Ishikawa (cell line): ENCODE measurements around the gene GALNT13.

Experiments
- CEBPB ChIP-seq: IDR thresholded peaks from 2 replicates; pipeline ENCODE4 v1.6.1; 2012
- EGR1 ChIP-seq: IDR thresholded peaks from 2 replicates; pipeline ENCODE4 v1.6.1; 2012
- EP300 ChIP-seq: IDR thresholded peaks from 2 replicates; pipeline ENCODE4 v1.6.1; 2012; ENCODE audit warnings: borderline replicate concordance
- NFIC ChIP-seq: IDR thresholded peaks from 2 replicates; pipeline ENCODE4 v1.6.1; 2012
- REST ChIP-seq: IDR thresholded peaks from 2 replicates; pipeline ENCODE4 v1.6.1; 2012; ENCODE audit warnings: low read depth, mild to moderate bottlenecking
- TCF12 ChIP-seq: IDR thresholded peaks from 2 replicates; pipeline ENCODE4 v1.6.1; 2012; ENCODE audit warnings: low read depth
- TEAD4 ChIP-seq: IDR thresholded peaks from 2 replicates; pipeline ENCODE4 v1.6.1; 2012
- YY1 ChIP-seq: IDR thresholded peaks from 2 replicates; pipeline ENCODE4 v1.6.1; 2012; ENCODE audit warnings: low read depth

- TF ChIP-seq EP300 = no peak
- TF ChIP-seq YY1 = no peak
- TF ChIP-seq EGR1 = no peak
- no peak for TF ChIP-seq TEAD4
- TF ChIP-seq REST = no peak
- no peak for TF ChIP-seq NFIC
- no peak for TF ChIP-seq TCF12
- no peak for TF ChIP-seq CEBPB
Measured at GRCh38 chr2:154480521-154480920, 608.8 kb downstream of the GALNT13 start.
